GM23338 (cell line): ENCODE results near the gene PHAF1.

Source experiments
- CREB1 ChIP-seq: fragments of 250-450 bp; sonication (Bioruptor Pico); IDR thresholded peaks from 2 replicates; pipeline ENCODE4 v1.5.0; 2020; ENCODE audit warnings: low read depth, mild to moderate bottlenecking, moderate library complexity
- CTCF ChIP-seq, 2 experiments: fragments of 200-600 bp in 1 of 2; sonication (generic) in 1 of 2; conservative IDR thresholded peaks; 2 replicates each; pipeline versions ENCODE4 v1.5.1 to v1.6.1; 2016 to 2017; ENCODE audit warnings: antibody characterized with exemption in 2 of 2, low read depth in 2 of 2, mild to moderate bottlenecking in 2 of 2, moderate library complexity in 1 of 2
- EZH2 ChIP-seq: fragments of 200-600 bp; sonication (generic); IDR thresholded peaks from one replicate; pipeline ENCODE4 v1.8.0; 2017; ENCODE audit warnings: antibody characterized with exemption, mild to moderate bottlenecking, low read depth; ENCODE audit not compliant: unreplicated experiment
- POLR2AphosphoS5 ChIP-seq: IDR thresholded peaks from 2 replicates; pipeline ENCODE4 v1.6.1; 2016; ENCODE audit warnings: antibody characterized with exemption, low read depth
- REST ChIP-seq: IDR thresholded peaks from one replicate; pipeline ENCODE4 v1.6.1; 2018; ENCODE audit warnings: antibody characterized with exemption; ENCODE audit not compliant: unreplicated experiment

- TF ChIP-seq CTCF (conservative IDR thresholded peaks at IDR 0.05; ENCODE audit: low read depth in 2 of 2): no peak
- no peak for TF ChIP-seq REST
- TF ChIP-seq POLR2AphosphoS5: peak; percentile 73
- no peak for TF ChIP-seq EZH2
- TF ChIP-seq CREB1 (CRISPR knock-in tag): no peak
These were observed 41.2 kb downstream of the PHAF1 start, which contains the start of gene B3GNT9 for GRCh38 chr16:67150833-67151396.
